OCI-LY7 (cell line): ENCODE results near the gene CFAP52. TPM values are rescaled to one million over a fixed set of nuclear protein-coding genes. Genes with fewer than 3 reads are reported as not detected.
"Not testable (repeated sequence)": the region's sequence is repeated elsewhere in the genome, so short reads cannot be mapped to it uniquely, and the experiment has no call there.

ENCODE experiments used
- BruUV-seq: library from RNA; stranded (reverse); fragments of 400-500 nt; replicated peaks from 2 replicates; lab custom pipeline; 2021; lab: Mats Ljungman, UMichigan
- CTCF ChIA-PET: fragments of 300-600 bp; sonication (Branson Sonifier 250); formaldehyde crosslinking; loops from one replicate; lab custom pipeline; 2022; ENCODE audit warnings: antibody characterized with exemption; ENCODE audit not compliant: unreplicated experiment; lab: Charles Lee
- POLR2A ChIA-PET: fragments of 300-600 bp; sonication (Branson Sonifier 250); formaldehyde crosslinking; loops from one replicate; lab custom pipeline; 2022; ENCODE audit warnings: antibody characterized with exemption; lab: Charles Lee
- DNase-seq: peaks from one replicate; pipeline ENCODE4 v3.0.0-alpha.2; 2015; ENCODE audit warnings: low spot score
- H2AFZ ChIP-seq: fragments of 200-600 bp; sonication (generic), shearing (Covaris generic); 2 replicates; pipeline ENCODE4 v1.6.1; 2014; ENCODE audit warnings: mild to moderate bottlenecking, antibody characterized with exemption, low read length, moderate library complexity
- H3K27ac ChIP-seq: fragments of 200-600 bp; sonication (generic); 2 replicates; pipeline ENCODE4 v1.5.1; 2014; ENCODE audit warnings: mixed run types, low read depth, mild to moderate bottlenecking, moderate library complexity, low read length, inconsistent platforms; ENCODE audit not compliant: poor library complexity, severe bottlenecking
- H3K36me3 ChIP-seq: fragments of 200-600 bp; sonication (generic); 2 replicates; pipeline ENCODE4 v1.6.1; 2014; ENCODE audit warnings: mild to moderate bottlenecking, antibody characterized with exemption, low read length, moderate library complexity, mixed read lengths; ENCODE audit not compliant: insufficient read depth
- H3K4me1 ChIP-seq: fragments of 200-600 bp; sonication (generic); 2 replicates; pipeline ENCODE4 v1.5.1; 2014; ENCODE audit warnings: mild to moderate bottlenecking, low read length; ENCODE audit not compliant: insufficient read depth, poor library complexity, severe bottlenecking
- H3K4me2 ChIP-seq: fragments of 200-600 bp; sonication (generic); 2 replicates; pipeline ENCODE4 v1.6.1; 2014; ENCODE audit warnings: mild to moderate bottlenecking, low read length
- H3K4me3 ChIP-seq: fragments of 200-600 bp; sonication (generic); 2 replicates; pipeline ENCODE4 v1.5.1; 2014; ENCODE audit warnings: mild to moderate bottlenecking, low read depth, low read length; ENCODE audit not compliant: poor library complexity, severe bottlenecking
- H3K79me2 ChIP-seq: fragments of 200-600 bp; sonication (generic); 2 replicates; pipeline ENCODE4 v1.6.1; 2016; ENCODE audit warnings: low read depth, mild to moderate bottlenecking, low read length, moderate library complexity, mixed read lengths; ENCODE audit not compliant: insufficient read depth
- H3K9me2 ChIP-seq: fragments of 200-600 bp; sonication (generic); 2 replicates; pipeline ENCODE4 v1.6.1; 2016; ENCODE audit warnings: mild to moderate bottlenecking, low read length, mixed read lengths; ENCODE audit not compliant: insufficient read depth
- H3K9me3 ChIP-seq: fragments of 200-600 bp; sonication (generic); 2 replicates; pipeline ENCODE4 v1.6.1; 2014; ENCODE audit warnings: mild to moderate bottlenecking, mixed run types, low read length, mixed read lengths
- H4K20me1 ChIP-seq: fragments of 200-600 bp; sonication (generic); 2 replicates; pipeline ENCODE4 v1.6.1; 2014; ENCODE audit warnings: mild to moderate bottlenecking, antibody characterized with exemption, low read length, moderate library complexity, mixed read lengths; ENCODE audit not compliant: insufficient read depth
- EZH2phosphoT487 ChIP-seq: fragments of 200-600 bp; sonication (generic); IDR thresholded peaks from 2 replicates; pipeline ENCODE4 v1.6.1; 2018; ENCODE audit warnings: low read depth, borderline replicate concordance, mild to moderate bottlenecking, mixed run types, antibody characterized with exemption, low read length, moderate library complexity, mixed read lengths
- intact Hi-C: fragments of 100-400 bp; cut with micrococcal nuclease; formaldehyde crosslinking; loops from one replicate; pipeline ENCODE4 v1.10.0; 2022; ENCODE audit not compliant: unreplicated experiment
- total RNA-seq, 2 experiments: library from RNA; depleted of rRNA in 1 of 2; stranded (reverse); fragments of >200 nt in 1 of 2; shearing (Covaris generic) in 1 of 2; gene quantifications; 2 replicates each; pipeline ENCODE4 v1.2.3, GENCODE V29; 2014 to 2022
- TF ChIP-seq, protein P1 (sequence below): fragments of 200-600 bp; sonication (generic); conservative IDR thresholded peaks from 2 replicates; pipeline ENCODE4 v1.5.1; 2014; ENCODE audit warnings: mild to moderate bottlenecking, antibody characterized with exemption, low read length, moderate library complexity, mixed read lengths

The CFAP52 gene
- total RNA-seq, 2 experiments from 2014 or later: not detected

DNA sequence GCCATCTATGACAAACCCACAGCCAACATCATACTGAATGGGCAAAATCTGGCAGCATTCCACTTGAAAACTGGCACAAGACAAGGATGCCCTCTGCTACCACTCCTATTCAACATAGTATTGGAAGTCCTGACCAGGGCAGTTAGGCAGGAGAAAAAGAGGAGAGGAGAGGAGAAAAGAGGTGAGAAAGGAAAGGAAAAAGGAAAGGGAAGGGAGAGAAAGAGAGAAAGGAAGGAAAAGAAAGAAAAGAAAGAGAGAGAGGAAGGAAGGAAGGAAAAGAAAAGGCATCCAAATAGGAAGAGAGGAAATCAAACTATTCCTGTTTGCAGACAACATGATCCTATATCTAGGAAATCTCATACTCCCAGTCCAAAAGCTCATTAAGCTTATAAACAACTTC, 12.3 kb upstream of the CFAP52 start:
- Histone ChIP-seq H3K4me1 (peaks cover 14% of the 10 kb centered on the region), H3K36me3 (peaks cover 52% of the 10 kb centered on the region), H4K20me1 (no peaks in the 10 kb centered on the region), H3K27ac (no peak overlapping the region), H2AFZ (no peak overlapping the region), H3K9me2 (no peaks in the 10 kb centered on the region), H3K4me2 (no peak overlapping the region), H3K4me3 (no peak overlapping the region), H3K79me2 (no peaks in the 10 kb centered on the region), H3K9me3 (peaks cover 7% of the 10 kb centered on the region; the same call in 1 of the 2 replicates)
- TF ChIP-seq EZH2phosphoT487: no peak
- TF ChIP-seq, protein P1, sequence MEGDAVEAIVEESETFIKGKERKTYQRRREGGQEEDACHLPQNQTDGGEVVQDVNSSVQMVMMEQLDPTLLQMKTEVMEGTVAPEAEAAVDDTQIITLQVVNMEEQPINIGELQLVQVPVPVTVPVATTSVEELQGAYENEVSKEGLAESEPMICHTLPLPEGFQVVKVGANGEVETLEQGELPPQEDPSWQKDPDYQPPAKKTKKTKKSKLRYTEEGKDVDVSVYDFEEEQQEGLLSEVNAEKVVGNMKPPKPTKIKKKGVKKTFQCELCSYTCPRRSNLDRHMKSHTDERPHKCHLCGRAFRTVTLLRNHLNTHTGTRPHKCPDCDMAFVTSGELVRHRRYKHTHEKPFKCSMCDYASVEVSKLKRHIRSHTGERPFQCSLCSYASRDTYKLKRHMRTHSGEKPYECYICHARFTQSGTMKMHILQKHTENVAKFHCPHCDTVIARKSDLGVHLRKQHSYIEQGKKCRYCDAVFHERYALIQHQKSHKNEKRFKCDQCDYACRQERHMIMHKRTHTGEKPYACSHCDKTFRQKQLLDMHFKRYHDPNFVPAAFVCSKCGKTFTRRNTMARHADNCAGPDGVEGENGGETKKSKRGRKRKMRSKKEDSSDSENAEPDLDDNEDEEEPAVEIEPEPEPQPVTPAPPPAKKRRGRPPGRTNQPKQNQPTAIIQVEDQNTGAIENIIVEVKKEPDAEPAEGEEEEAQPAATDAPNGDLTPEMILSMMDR: no peak
- DNase-seq: no peak
- ChIA-PET CTCF (no interaction called here), POLR2A (no interaction called here)
- no TSS peak for BruUV-seq
- intact Hi-C loops: no loop called here

DNA sequence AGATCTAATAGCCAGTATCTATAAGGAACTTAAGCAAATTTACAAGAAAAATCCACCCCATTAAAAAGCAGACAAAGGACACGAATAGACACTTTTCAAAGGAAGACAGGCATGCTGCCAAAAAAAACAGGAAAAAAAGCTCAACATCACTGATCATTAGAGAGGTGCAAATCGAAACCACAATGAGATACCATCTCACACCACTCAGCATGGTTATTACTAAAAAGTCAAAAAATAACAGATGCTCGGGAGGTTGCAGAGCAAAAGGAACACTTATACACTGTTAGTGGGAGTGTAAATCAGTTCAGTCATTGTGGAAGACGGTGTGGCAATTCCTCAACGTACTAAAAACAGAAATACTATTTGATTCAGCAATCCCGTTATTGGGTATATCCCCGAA, 10.4 kb upstream of the CFAP52 start:
- no peaks in the 10 kb centered on the region for H3K79me2 ChIP-seq
- no peak for TF ChIP-seq EZH2phosphoT487
- intact Hi-C loops: no loop called here
- H3K4me3 ChIP-seq: no peak overlapping the region
- no peak overlapping the region for H3K4me2 ChIP-seq
- DNase-seq: no peak
- no peaks in the 10 kb centered on the region for H3K9me2 ChIP-seq
- H3K4me1 ChIP-seq: peaks cover 14% of the 10 kb centered on the region
- H3K27ac ChIP-seq: no peak overlapping the region
- ChIA-PET CTCF (no interaction called here), POLR2A (interaction anchor here (1.6 kb wide), 1 partner anchor 8 kb away, joined by 3 read pairs; no protein-coding TSS in a partner anchor)
- no peaks in the 10 kb centered on the region for H4K20me1 ChIP-seq
- H2AFZ ChIP-seq: no peak overlapping the region
- peaks cover 1% of the 10 kb centered on the region; the same call in 1 of the 2 replicates for H3K9me3 ChIP-seq
- no TSS peak for BruUV-seq
- H3K36me3 ChIP-seq: peaks cover 47% of the 10 kb centered on the region

DNA sequence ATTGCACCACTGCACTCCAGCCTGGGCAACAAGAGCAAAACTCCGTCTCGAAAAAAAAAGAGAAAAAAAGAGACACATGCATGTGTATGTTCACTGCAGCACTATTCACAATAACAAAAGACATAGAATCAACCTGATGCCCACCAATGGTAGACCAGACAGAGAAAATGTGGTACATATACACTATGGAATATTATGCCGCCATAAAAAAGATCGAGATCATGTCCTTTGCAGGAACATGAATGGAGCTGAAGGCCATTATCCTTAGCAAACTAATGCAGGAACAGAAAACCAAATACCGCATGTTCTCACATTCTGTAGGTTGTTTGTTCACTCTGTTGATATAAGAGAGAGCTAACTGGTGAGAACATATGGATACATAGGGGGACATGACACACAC, 9.7 kb upstream of the CFAP52 start:
- H3K27ac ChIP-seq, CTCF ChIA-PET, H3K79me2 ChIP-seq, H3K4me2 ChIP-seq, BruUV-seq, H4K20me1 ChIP-seq, H3K4me3 ChIP-seq, DNase-seq, H3K9me2 ChIP-seq, intact Hi-C loops, H2AFZ ChIP-seq, H3K9me3 ChIP-seq: not testable (repeated sequence)
- POLR2A ChIA-PET: interaction anchor here (0.5 kb wide), 1 partner anchor 106 kb away, joined by 3 read pairs; no protein-coding TSS in a partner anchor
- Histone ChIP-seq H3K4me1 (peaks cover 14% of the 10 kb centered on the region), H3K36me3 (peaks cover 45% of the 10 kb centered on the region)
